CD4-positive, alpha-beta T cell (primary cell): Measurements from ENCODE around the gene WDR37. TPM values are rescaled to one million over a fixed set of nuclear protein-coding genes. Genes with fewer than 3 reads are reported as not detected.

Experiments
- ATAC-seq: fragments of 200-7000 bp; cut with Tn5 transposase; one replicate; pipeline ENCODE4 v1.10.0; 2022; ENCODE audit warnings: mild to moderate bottlenecking; ENCODE audit not compliant: poor library complexity
- CTCF ChIA-PET: fragments of 350-600 bp; sonication (Branson Sonifier 250); formaldehyde crosslinking; loops from one replicate; lab custom pipeline; 2021; ENCODE audit warnings: antibody characterized with exemption, inconsistent platforms; lab: Charles Lee
- POLR2A ChIA-PET: fragments of 350-600 bp; sonication (Branson Sonifier 250); formaldehyde crosslinking; loops from one replicate; lab custom pipeline; 2021; ENCODE audit warnings: antibody characterized with exemption, inconsistent platforms; lab: Charles Lee
- DNase-seq, 14 experiments: peaks; one replicate each; pipeline ENCODE4 v3.0.0-alpha.2; 2013 to 2020; ENCODE audit warnings: mixed read lengths in 2 of 14
- H3K27ac ChIP-seq, 2 donors: one replicate each; pipeline versions ENCODE4 v1.5.1 to v1.7.0; 2013; ENCODE audit warnings: low read length in 2 of 2, low read depth in 1 of 2, mild to moderate bottlenecking in 1 of 2
- H3K27me3 ChIP-seq, 2 experiments: 1 replicate in 1 of 2; 2 replicates in 1 of 2; pipeline versions ENCODE4 v1.6.1 to v1.7.0; 2013; ENCODE audit warnings: low read length in 2 of 2, control low read depth in 1 of 2, mild to moderate bottlenecking in 1 of 2, moderate library complexity in 1 of 2; ENCODE audit not compliant: insufficient read depth in 2 of 2, control insufficient read depth in 1 of 2
- H3K36me3 ChIP-seq: one replicate; pipeline ENCODE4 v1.6.1; 2013; ENCODE audit warnings: low read length, control low read depth; ENCODE audit not compliant: insufficient read depth
- H3K4me1 ChIP-seq: one replicate; pipeline ENCODE4 v1.6.1; 2013; ENCODE audit warnings: low read length, control low read depth; ENCODE audit not compliant: insufficient read depth
- H3K4me3 ChIP-seq: one replicate; pipeline ENCODE4 v1.5.1; 2013; ENCODE audit warnings: mild to moderate bottlenecking, low read length, moderate library complexity
- H3K9me3 ChIP-seq, 2 experiments: 1 replicate in 1 of 2; 2 replicates in 1 of 2; pipeline versions ENCODE4 v1.6.1 to v1.7.0; 2013; ENCODE audit warnings: low read length in 2 of 2, mild to moderate bottlenecking in 2 of 2, control low read depth in 1 of 2, moderate library complexity in 1 of 2; ENCODE audit not compliant: control insufficient read depth in 1 of 2, insufficient read depth in 1 of 2
- H3K27ac Mint-ChIP-seq: one replicate; pipeline ENCODE4 v1.8.0; 2020; ENCODE audit warnings: mixed read lengths
- H3K27me3 Mint-ChIP-seq: one replicate; pipeline ENCODE4 v1.8.0; 2021; ENCODE audit warnings: mixed read lengths
- H3K36me3 Mint-ChIP-seq: one replicate; pipeline ENCODE4 v1.8.0; 2021; ENCODE audit warnings: low read depth, mixed read lengths
- H3K4me1 Mint-ChIP-seq: one replicate; pipeline ENCODE4 v1.8.0; 2021; ENCODE audit warnings: low read depth, mixed read lengths
- H3K4me3 Mint-ChIP-seq: one replicate; pipeline ENCODE4 v1.8.0; 2020; ENCODE audit warnings: mild to moderate bottlenecking, mixed read lengths
- H3K9me3 Mint-ChIP-seq: one replicate; pipeline ENCODE4 v1.8.0; 2020; ENCODE audit warnings: mixed read lengths
- intact Hi-C, 2 experiments: fragments of 100-400 bp; cut with DNase I in 1 of 2; cut with micrococcal nuclease in 1 of 2; formaldehyde crosslinking; loops; one replicate each; pipeline versions ENCODE4 v1.15.1 to v1.9.0; 2023 to 2025; cut with DNase I, micrococcal nuclease
- total RNA-seq, 174 experiments: library from RNA in 2 of 174; stranded (reverse) in 2 of 174; gene quantifications; one replicate each; pipeline ENCODE4 v1.2.3 and lab custom pipeline; 2021 to 2026
- TF ChIP-seq, protein P1 (sequence below): fragments of 200-600 bp; IDR thresholded peaks from one replicate; pipeline ENCODE4 v1.8.0; 2022; ENCODE audit warnings: antibody characterized with exemption, mild to moderate bottlenecking

The WDR37 gene
- total RNA-seq, 2 experiments from 2014 or later, result 17.0 to 17.7 TPM

GRCh38 chr10:1114315-1114714 lies 58.1 kb downstream of the WDR37 start:
- H3K27me3 ChIP-seq, result no peaks in the 10 kb centered on the region
- CTCF ChIA-PET, result no interaction called here
- Mint-ChIP-seq H3K9me3 (no peaks in the 10 kb centered on the region), H3K4me1 (peaks cover 52% of the 10 kb centered on the region), H3K36me3 (peaks cover 89% of the 10 kb centered on the region), H3K27me3 (no peaks in the 10 kb centered on the region), H3K27ac (peak overlapping the region; percentile 8), H3K4me3 (no peak overlapping the region)
- no peak overlapping the region for H3K27ac ChIP-seq
- H3K36me3 ChIP-seq, result peaks cover 63% of the 10 kb centered on the region
- H3K9me3 ChIP-seq, result peaks cover 0 to 6% of the 10 kb centered on the region in 2 experiments
- TF ChIP-seq, protein P1, sequence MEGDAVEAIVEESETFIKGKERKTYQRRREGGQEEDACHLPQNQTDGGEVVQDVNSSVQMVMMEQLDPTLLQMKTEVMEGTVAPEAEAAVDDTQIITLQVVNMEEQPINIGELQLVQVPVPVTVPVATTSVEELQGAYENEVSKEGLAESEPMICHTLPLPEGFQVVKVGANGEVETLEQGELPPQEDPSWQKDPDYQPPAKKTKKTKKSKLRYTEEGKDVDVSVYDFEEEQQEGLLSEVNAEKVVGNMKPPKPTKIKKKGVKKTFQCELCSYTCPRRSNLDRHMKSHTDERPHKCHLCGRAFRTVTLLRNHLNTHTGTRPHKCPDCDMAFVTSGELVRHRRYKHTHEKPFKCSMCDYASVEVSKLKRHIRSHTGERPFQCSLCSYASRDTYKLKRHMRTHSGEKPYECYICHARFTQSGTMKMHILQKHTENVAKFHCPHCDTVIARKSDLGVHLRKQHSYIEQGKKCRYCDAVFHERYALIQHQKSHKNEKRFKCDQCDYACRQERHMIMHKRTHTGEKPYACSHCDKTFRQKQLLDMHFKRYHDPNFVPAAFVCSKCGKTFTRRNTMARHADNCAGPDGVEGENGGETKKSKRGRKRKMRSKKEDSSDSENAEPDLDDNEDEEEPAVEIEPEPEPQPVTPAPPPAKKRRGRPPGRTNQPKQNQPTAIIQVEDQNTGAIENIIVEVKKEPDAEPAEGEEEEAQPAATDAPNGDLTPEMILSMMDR, result no peak
- H3K4me1 ChIP-seq, result peaks cover 27% of the 10 kb centered on the region
- POLR2A ChIA-PET, result no interaction called here
- ATAC-seq, result no peak
- no peak for DNase-seq
- intact Hi-C loops, result loop anchor here (5.0 to 10.0 kb wide), 3 partner anchors 270 to 1928 kb away; no protein-coding TSS in a partner anchor
- H3K4me3 ChIP-seq, result no peak overlapping the region

DNA sequence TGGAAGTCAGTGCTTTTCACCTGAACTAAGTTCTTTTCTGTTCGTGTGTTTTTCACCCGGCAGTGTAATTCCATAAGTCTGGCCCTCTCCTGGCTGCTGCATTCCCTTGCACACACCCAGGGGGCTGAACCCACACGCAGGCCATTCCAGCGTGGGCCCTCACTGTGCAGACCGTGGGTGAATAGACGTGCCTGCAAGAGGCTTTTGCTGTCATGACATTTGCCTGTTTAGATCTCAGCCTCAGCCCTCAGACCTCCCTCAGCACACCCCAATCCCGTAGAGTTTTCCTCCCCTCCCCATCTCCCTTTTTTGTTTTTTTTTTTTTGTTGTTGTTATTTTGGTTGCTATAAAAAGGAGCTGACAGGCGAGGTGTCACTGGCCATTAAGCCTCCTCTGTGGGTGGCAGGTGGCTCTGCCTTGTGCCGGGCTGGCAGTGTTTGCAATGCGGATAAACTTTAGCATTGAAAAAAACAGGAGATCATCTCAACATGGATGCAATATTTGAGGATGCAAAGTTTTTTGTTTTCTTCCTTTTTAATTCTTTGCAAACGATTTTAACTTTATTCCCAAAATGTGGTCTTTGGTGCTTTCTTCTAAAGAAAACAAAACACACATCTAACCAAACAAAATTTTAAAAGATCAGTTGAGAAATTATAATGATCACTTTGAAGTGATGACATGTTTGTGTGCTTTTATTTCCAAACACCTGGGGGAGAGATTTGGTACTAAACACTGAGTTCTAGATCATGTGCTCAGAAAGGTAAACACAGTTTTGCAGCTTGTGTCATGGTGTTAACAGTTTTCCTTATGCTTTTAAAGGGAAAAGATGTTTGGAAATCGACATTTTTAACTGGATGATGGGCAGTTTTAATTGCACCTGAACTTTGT lies 58.8 kb downstream of the WDR37 start:
- intact Hi-C loops, result loop anchor here (5.0 to 10.0 kb wide), 3 partner anchors 270 to 1927 kb away; no protein-coding TSS in a partner anchor
- H3K27me3 Mint-ChIP-seq, result no peaks in the 10 kb centered on the region
- H3K27ac Mint-ChIP-seq, result peak overlapping the region; percentile 76
- peaks cover 0 to 6% of the 10 kb centered on the region in 2 experiments for H3K9me3 ChIP-seq
- peaks cover 70% of the 10 kb centered on the region for H3K36me3 ChIP-seq
- no peaks in the 10 kb centered on the region for H3K9me3 Mint-ChIP-seq
- H3K4me3 ChIP-seq, result no peak overlapping the region
- peaks cover 90% of the 10 kb centered on the region for H3K36me3 Mint-ChIP-seq
- CTCF ChIA-PET, result no interaction called here
- DNase-seq (no peak), ATAC-seq (no peak)
- TF ChIP-seq, protein P1, result no peak
- peaks cover 56% of the 10 kb centered on the region for H3K4me1 Mint-ChIP-seq
- peaks cover 28% of the 10 kb centered on the region for H3K4me1 ChIP-seq
- no peaks in the 10 kb centered on the region for H3K27me3 ChIP-seq
- POLR2A ChIA-PET, result interaction anchor here (0.6 kb wide), 1 partner anchor 22 kb away, joined by 3 read pairs; no protein-coding TSS in a partner anchor
- H3K4me3 Mint-ChIP-seq, result no peak overlapping the region
- no peak overlapping the region for H3K27ac ChIP-seq

GRCh38 chr10:1115607-1115955 lies 59.4 kb downstream of the WDR37 start:
- Mint-ChIP-seq H3K4me3 (no peak overlapping the region), H3K9me3 (no peaks in the 10 kb centered on the region), H3K27ac (peak overlapping the region; percentile 76), H3K4me1 (peaks cover 53% of the 10 kb centered on the region), H3K27me3 (no peaks in the 10 kb centered on the region), H3K36me3 (peaks cover 90% of the 10 kb centered on the region)
- Histone ChIP-seq H3K4me3 (no peak overlapping the region), H3K9me3 (peaks cover 0 to 6% of the 10 kb centered on the region in 2 experiments), H3K27me3 (no peaks in the 10 kb centered on the region), H3K27ac (no peak overlapping the region), H3K36me3 (peaks cover 76% of the 10 kb centered on the region), H3K4me1 (peaks cover 22% of the 10 kb centered on the region)
- TF ChIP-seq, protein P1, result no peak
- POLR2A ChIA-PET, result no interaction called here
- CTCF ChIA-PET, result no interaction called here
- intact Hi-C loops, result loop anchor here in 1 of 2 experiments (10.0 kb wide), 1 partner anchor 269 kb away; no protein-coding TSS in a partner anchor
- DNase-seq (no peak), ATAC-seq (no peak)
